Liver (tissue), 9 donors: ENCODE results near the gene PHF2. TPM values are rescaled to one million over a fixed set of nuclear protein-coding genes. Genes with fewer than 3 reads are reported as not detected.
"Not testable (repeated sequence)": the region's sequence is repeated elsewhere in the genome, so short reads cannot be mapped to it uniquely, and the experiment has no call there.

Experiments
- DNase-seq: peaks from one replicate; pipeline ENCODE4 v3.0.0-alpha.2; 2017; ENCODE audit warnings: low spot score
- H3K27ac ChIP-seq, 2 donors: one replicate each; pipeline ENCODE4 v1.7.0; 2013; ENCODE audit warnings: inconsistent platforms in 2 of 2, low read length in 2 of 2, control low read depth in 1 of 2, low read depth in 1 of 2, mild to moderate bottlenecking in 1 of 2
- H3K27me3 ChIP-seq, 4 donors: one replicate each; pipeline versions ENCODE4 v1.6.1 to v1.7.0; 2013; ENCODE audit warnings: low read length in 3 of 4, inconsistent platforms in 1 of 4, mild to moderate bottlenecking in 1 of 4, moderate library complexity in 1 of 4; ENCODE audit not compliant: control insufficient read depth in 4 of 4, insufficient read depth in 4 of 4
- H3K36me3 ChIP-seq, 4 donors: one replicate each; pipeline versions ENCODE4 v1.6.1 to v1.7.0; 2013; ENCODE audit warnings: low read length in 3 of 4, mild to moderate bottlenecking in 3 of 4, low read depth in 1 of 4, moderate library complexity in 1 of 4; ENCODE audit not compliant: control insufficient read depth in 4 of 4, insufficient read depth in 3 of 4
- H3K4me1 ChIP-seq, 4 donors: one replicate each; pipeline versions ENCODE4 v1.6.1 to v1.7.0; 2013; ENCODE audit warnings: low read length in 3 of 4, mild to moderate bottlenecking in 3 of 4, moderate library complexity in 1 of 4; ENCODE audit not compliant: control insufficient read depth in 4 of 4, insufficient read depth in 4 of 4
- H3K4me3 ChIP-seq, 3 donors: one replicate each; pipeline versions ENCODE4 v1.6.1 to v1.7.0; 2013; ENCODE audit warnings: low read length in 3 of 3, control low read depth in 1 of 3, low read depth in 1 of 3, mild to moderate bottlenecking in 1 of 3
- H3K9ac ChIP-seq, 2 donors: one replicate each; pipeline ENCODE4 v1.7.0; 2013; ENCODE audit warnings: low read length in 2 of 2, mild to moderate bottlenecking in 2 of 2, moderate library complexity in 2 of 2, control low read depth in 1 of 2, low read depth in 1 of 2
- H3K9me3 ChIP-seq, 4 donors: one replicate each; pipeline versions ENCODE4 v1.6.1 to v1.7.0; 2013; ENCODE audit warnings: low read length in 3 of 4; ENCODE audit not compliant: control insufficient read depth in 4 of 4
- ATF3 ChIP-seq: IDR thresholded peaks from 2 replicates; pipeline ENCODE4 v1.6.1; 2016; ENCODE audit warnings: antibody characterized with exemption
- EGR1 ChIP-seq, 2 donors: IDR thresholded peaks; 2 replicates each; pipeline ENCODE4 v1.6.1; 2016 to 2018; ENCODE audit warnings: antibody characterized with exemption in 2 of 2, low read depth in 2 of 2
- FOXA1 ChIP-seq: IDR thresholded peaks from 2 replicates; pipeline ENCODE4 v1.6.1; 2016; ENCODE audit warnings: antibody characterized with exemption
- FOXA2 ChIP-seq: IDR thresholded peaks from 2 replicates; pipeline ENCODE4 v1.6.1; 2016; ENCODE audit warnings: antibody characterized with exemption
- GABPA ChIP-seq, 2 donors: IDR thresholded peaks in 1 of 2; conservative IDR thresholded peaks in 1 of 2; 2 replicates each; pipeline ENCODE4 v1.6.1; 2016; ENCODE audit warnings: antibody characterized with exemption in 2 of 2, mild to moderate bottlenecking in 1 of 2, moderate library complexity in 1 of 2
- HNF4A ChIP-seq, 2 donors: conservative IDR thresholded peaks; 2 replicates each; pipeline ENCODE4 v1.6.1; 2016; ENCODE audit warnings: antibody characterized with exemption in 2 of 2, mild to moderate bottlenecking in 2 of 2
- HNF4G ChIP-seq: IDR thresholded peaks from 2 replicates; pipeline ENCODE4 v1.6.1; 2016; ENCODE audit warnings: antibody characterized with exemption
- JUND ChIP-seq, 2 donors: IDR thresholded peaks; 2 replicates each; pipeline ENCODE4 v1.6.1; 2016; ENCODE audit warnings: antibody characterized with exemption in 2 of 2
- NR2F2 ChIP-seq: IDR thresholded peaks from 2 replicates; pipeline ENCODE4 v1.6.1; 2016; ENCODE audit warnings: antibody characterized with exemption
- RAD21 ChIP-seq, 2 donors: IDR thresholded peaks; 2 replicates each; pipeline ENCODE4 v1.6.1; 2016; ENCODE audit warnings: antibody characterized with exemption in 2 of 2, mild to moderate bottlenecking in 2 of 2
- REST ChIP-seq: IDR thresholded peaks from 2 replicates; pipeline ENCODE4 v1.6.1; 2016; ENCODE audit warnings: antibody characterized with exemption, mild to moderate bottlenecking
- RXRA ChIP-seq, 2 donors: IDR thresholded peaks; 2 replicates each; pipeline ENCODE4 v1.6.1; 2017 to 2018; ENCODE audit warnings: antibody characterized with exemption in 2 of 2, mild to moderate bottlenecking in 1 of 2
- TAF1 ChIP-seq: conservative IDR thresholded peaks from 2 replicates; pipeline ENCODE4 v1.6.1; 2016; ENCODE audit warnings: antibody characterized with exemption, mild to moderate bottlenecking
- WGBS: extraction: QIAGEN DNeasy Blood & Tissue Kit; methylation state at CpG from one replicate; pipeline ENCODE4 v1.1.7; 2013; 5-methylcytosine and 5-hydroxymethylcytosine counted together
- polyA plus RNA-seq, 2 donors: library from polyadenylated mRNA; stranded (reverse) in 1 of 2; unstranded in 1 of 2; fragments of 200-250 nt in 1 of 2; fragments of >200 nt in 1 of 2; fragmentation: Nextera tagmentation in 1 of 2; extraction: Ambion mirVana in 1 of 2; gene quantifications; one replicate each; pipeline versions ENCODE4 v1.2.1 to v1.2.3, GENCODE V29; 2013 to 2015
- total RNA-seq, 2 donors: library from RNA; depleted of rRNA; stranded (reverse); fragments of >200 nt; gene quantifications; one replicate each; pipeline ENCODE4 v1.2.3, GENCODE V29; 2014
- donor health status: healthy.
- donor health status: healthy.
- donor health status: healthy.
- donor health status: healthy.
- donor health status: healthy.

The PHF2 gene
- total and polyA plus RNA-seq, 4 donors, result 2.3 to 8.6 (median 6.7) TPM

- TF ChIP-seq NR2F2 (no peak), GABPA (IDR thresholded peaks at IDR 0.05 in 1 of 2, conservative IDR thresholded peaks at IDR 0.05 in 1 of 2) (no peak)
Measured at GRCh38 chr9:93671020-93671338, 94.6 kb downstream of the PHF2 start (continued).

- not testable (repeated sequence) for H3K9me3 ChIP-seq, H3K4me3 ChIP-seq, H3K27me3 ChIP-seq, H3K4me1 ChIP-seq, H3K27ac ChIP-seq, H3K9ac ChIP-seq
- peaks cover 3 to 44% (median 13%) of the 10 kb centered on the region in 4 donors for H3K36me3 ChIP-seq
- DNase-seq, result peak; percentile 23
- 100% methylated on average over 2 of the region's 2 CpGs for WGBS
Measured at GRCh38 chr9:93672330-93673020, 96.1 kb downstream of the PHF2 start.

- TF ChIP-seq GABPA (IDR thresholded peaks at IDR 0.05 in 1 of 2, conservative IDR thresholded peaks at IDR 0.05 in 1 of 2), result no peak
- TF ChIP-seq FOXA2, result no peak
- no peak for TF ChIP-seq HNF4A (conservative IDR thresholded peaks at IDR 0.05)
- no peak for TF ChIP-seq RXRA (IDR thresholded peaks at IDR 0.05)
- no peak for TF ChIP-seq FOXA1
- no peak for TF ChIP-seq RAD21 (IDR thresholded peaks at IDR 0.05)
- TF ChIP-seq EGR1 (IDR thresholded peaks at IDR 0.05; ENCODE audit: low read depth in 2 of 2), result no peak
- TF ChIP-seq JUND (IDR thresholded peaks at IDR 0.05), result no peak
- TF ChIP-seq NR2F2, result no peak
- no peak for TF ChIP-seq HNF4G
- TF ChIP-seq TAF1, result no peak
- no peak for TF ChIP-seq REST
- no peak for TF ChIP-seq ATF3
- Histone ChIP-seq H3K9me3 (no peaks in the 10 kb centered on the region), H3K9ac (no peak overlapping the region), H3K4me1 (no peaks in the 10 kb centered on the region), H3K27me3 (no peaks in the 10 kb centered on the region), H3K36me3 (peaks cover 6 to 46% (median 16%) of the 10 kb centered on the region in 4 donors), H3K27ac (no peak overlapping the region), H3K4me3 (no peak overlapping the region)
- 95% methylated on average over 16 of the region's 16 CpGs for WGBS
- DNase-seq, result peak; percentile 27
Measured at GRCh38 chr9:93673021-93673838, 96.8 kb downstream of the PHF2 start.
